DMS53 treated with DMSO at 0.1 percent for 48 hours (cell line): Measurements from ENCODE around the gene ANKRD63.

Source experiments
- DNase-seq: peaks from one replicate; lab custom pipeline; 2025; ENCODE audit not compliant: unreplicated experiment; lab: John Stamatoyannopoulos, UW

The ANKRD63 gene

GRCh38 chr15:40243126-40243810 is 39.6 kb downstream of the ANKRD63 start:
- DNase-seq, result no peak

- no peak for DNase-seq
These were observed 40.3 kb downstream of the ANKRD63 start for GRCh38 chr15:40242601-40243000.

GRCh38 chr15:40242213-40242599 is 40.7 kb downstream of the ANKRD63 start:
- no peak for DNase-seq

- no peak for DNase-seq
These were observed 41.3 kb downstream of the ANKRD63 start for GRCh38 chr15:40241269-40242212.

- DNase-seq, result no peak
These were observed 42.1 kb downstream of the ANKRD63 start for GRCh38 chr15:40240619-40241221.

GRCh38 chr15:40239693-40240618 is 42.9 kb downstream of the ANKRD63 start:
- DNase-seq, result no peak

- DNase-seq, result no peak
These were observed 43.5 kb downstream of the ANKRD63 start for GRCh38 chr15:40239404-40239692.

GRCh38 chr15:40238532-40239403 is 44.1 kb downstream of the ANKRD63 start, which contains the start of gene PAK6:
Gene PAK6, plus strand, starts transcription at chr15:40239063. Its CDS starts 25,723 bp downstream, at chr15:40264786.
- DNase-seq, result peak; percentile 28

- DNase-seq, result no peak
These were observed 47.5 kb downstream of the ANKRD63 start for GRCh38 chr15:40235201-40235885.

- DNase-seq, result no peak
These were observed 48.1 kb downstream of the ANKRD63 start for GRCh38 chr15:40234783-40235182.

- no peak for DNase-seq
These were observed 48.9 kb downstream of the ANKRD63 start for GRCh38 chr15:40233727-40234577.

GRCh38 chr15:40232625-40233070 is 50.2 kb downstream of the ANKRD63 start:
- no peak for DNase-seq
